Measurements from ENCODE around the gene IDUA. TPM values are rescaled to one million over a fixed set of nuclear protein-coding genes. Genes with fewer than 3 reads are reported as not detected.

IDUA gene
- total RNA-seq, 6 experiments from 2014 or later: 20.9 to 40.3 (median 23.3) TPM

- peaks cover 5% of the 10 kb centered on the region; the same call in 1 of the 2 replicates for H3K36me3 Mint-ChIP-seq (ENCODE audit: low read depth)
- H3K4me3 Mint-ChIP-seq: no peak overlapping the region
- H3K27me3 Mint-ChIP-seq (ENCODE audit: insufficient read depth): no peaks in the 10 kb centered on the region; the same call in none of the 2 replicates
- no peak for TF ChIP-seq CTCF (IDR thresholded peaks at IDR 0.05)
- DNase-seq: no peak
- no peak overlapping the region for H3K27ac Mint-ChIP-seq
- no peaks in the 10 kb centered on the region for H3K4me1 Mint-ChIP-seq (ENCODE audit: low read depth)
- no peaks in the 10 kb centered on the region for H3K9me3 Mint-ChIP-seq
Observed at GRCh38 chr4:951186-951585, 35.7 kb upstream of the IDUA start.

GRCh38 chr4:951594-952468, 35.0 kb upstream of the IDUA start:
- Mint-ChIP-seq H3K4me3 (no peak overlapping the region), H3K27ac (no peak overlapping the region), H3K27me3 (ENCODE audit: insufficient read depth) (no peaks in the 10 kb centered on the region; the same call in none of the 2 replicates), H3K4me1 (ENCODE audit: low read depth) (no peaks in the 10 kb centered on the region), H3K36me3 (ENCODE audit: low read depth) (peaks cover 5% of the 10 kb centered on the region; the same call in 1 of the 2 replicates), H3K9me3 (no peaks in the 10 kb centered on the region)
- no peak for TF ChIP-seq CTCF (IDR thresholded peaks at IDR 0.05)
- DNase-seq: no peak

GRCh38 chr4:952881-953573, 33.8 kb upstream of the IDUA start:
- Mint-ChIP-seq H3K9me3 (no peaks in the 10 kb centered on the region), H3K27ac (no peak overlapping the region)
- TF ChIP-seq CTCF (IDR thresholded peaks at IDR 0.05): no peak

GRCh38 chr4:953574-953915, 33.3 kb upstream of the IDUA start:
- Mint-ChIP-seq H3K27me3 (ENCODE audit: insufficient read depth) (no peaks in the 10 kb centered on the region; the same call in 1 of the 2 replicates), H3K36me3 (ENCODE audit: low read depth) (peaks cover 6% of the 10 kb centered on the region; the same call in 1 of the 2 replicates), H3K4me1 (ENCODE audit: low read depth) (no peaks in the 10 kb centered on the region), H3K9me3 (no peaks in the 10 kb centered on the region), H3K27ac (no peak overlapping the region), H3K4me3 (no peak overlapping the region)
- no peak for TF ChIP-seq CTCF (IDR thresholded peaks at IDR 0.05)
- no peak for DNase-seq

More at GRCh38 chr4:952881-953573, 33.8 kb upstream of the IDUA start:
- Mint-ChIP-seq H3K4me3 (no peak overlapping the region), H3K27me3 (ENCODE audit: insufficient read depth) (no peaks in the 10 kb centered on the region; the same call in none of the 2 replicates), H3K4me1 (ENCODE audit: low read depth) (no peaks in the 10 kb centered on the region), H3K36me3 (ENCODE audit: low read depth) (peaks cover 5% of the 10 kb centered on the region; the same call in 1 of the 2 replicates)
- no peak for DNase-seq

GRCh38 chr4:954211-955020, 32.4 kb upstream of the IDUA start:
- H3K4me1 Mint-ChIP-seq (ENCODE audit: low read depth): no peaks in the 10 kb centered on the region

More at GRCh38 chr4:954211-955020, 32.4 kb upstream of the IDUA start:
- H3K4me3 Mint-ChIP-seq: no peak overlapping the region
- H3K27ac Mint-ChIP-seq: no peak overlapping the region
- H3K36me3 Mint-ChIP-seq (ENCODE audit: low read depth): peaks cover 8% of the 10 kb centered on the region; the same call in 1 of the 2 replicates
- no peaks in the 10 kb centered on the region for H3K9me3 Mint-ChIP-seq
- TF ChIP-seq CTCF (IDR thresholded peaks at IDR 0.05): no peak
- H3K27me3 Mint-ChIP-seq (ENCODE audit: insufficient read depth): peaks cover 2% of the 10 kb centered on the region
- no peak for DNase-seq

Measured in HFFc6 (cell line).